Osteocyte (in vitro differentiated cells): ENCODE data around the gene PTPRG. TPM values are rescaled to one million over a fixed set of nuclear protein-coding genes. Genes with fewer than 3 reads are reported as not detected.

Source experiments
- DNase-seq: peaks from one replicate; pipeline ENCODE4 v3.0.0; 2021; ENCODE audit warnings: mixed read lengths; ENCODE audit not compliant: unreplicated experiment; ENCODE audit errors: extremely low spot score
- H3K27ac Mint-ChIP-seq: one replicate; pipeline ENCODE4 v1.8.0; 2021; ENCODE audit warnings: mild to moderate bottlenecking, mixed read lengths; ENCODE audit not compliant: unreplicated experiment
- H3K27me3 Mint-ChIP-seq: one replicate; pipeline ENCODE4 v1.8.0; 2021; ENCODE audit warnings: mixed read lengths; ENCODE audit not compliant: unreplicated experiment
- H3K36me3 Mint-ChIP-seq: one replicate; pipeline ENCODE4 v1.8.0; 2021; ENCODE audit warnings: mixed read lengths; ENCODE audit not compliant: unreplicated experiment
- H3K4me1 Mint-ChIP-seq: one replicate; pipeline ENCODE4 v1.8.0; 2021; ENCODE audit warnings: mixed read lengths; ENCODE audit not compliant: unreplicated experiment
- H3K4me3 Mint-ChIP-seq: one replicate; pipeline ENCODE4 v1.8.0; 2021; ENCODE audit warnings: mild to moderate bottlenecking, moderate library complexity, mixed read lengths; ENCODE audit not compliant: unreplicated experiment
- H3K9me3 Mint-ChIP-seq: one replicate; pipeline ENCODE4 v1.8.0; 2021; ENCODE audit warnings: mixed read lengths; ENCODE audit not compliant: unreplicated experiment
- CTCF ChIP-seq: fragments of 200-600 bp; sonication (generic); IDR thresholded peaks from 2 replicates; pipeline ENCODE4 v1.5.0; 2021; ENCODE audit warnings: antibody characterized with exemption, mild to moderate bottlenecking, moderate library complexity
- total RNA-seq: library from RNA; stranded (reverse); gene quantifications from 2 replicates; pipeline ENCODE4 v1.2.1, GENCODE V29; 2021

Gene PTPRG
- total RNA-seq, 1 donor from 2014 or later, result 48.1 TPM

GRCh38 chr3:62125380-62125779 lies 564.0 kb downstream of the PTPRG start:
- Mint-ChIP-seq H3K4me1 (no peaks in the 10 kb centered on the region), H3K4me3 (no peak overlapping the region), H3K27ac (no peak overlapping the region), H3K36me3 (no peaks in the 10 kb centered on the region), H3K27me3 (no peaks in the 10 kb centered on the region), H3K9me3 (peaks cover 4% of the 10 kb centered on the region)
- no peak for TF ChIP-seq CTCF
- no peak for DNase-seq

GRCh38 chr3:62127116-62127515 lies 565.7 kb downstream of the PTPRG start:
- Mint-ChIP-seq H3K4me1 (no peaks in the 10 kb centered on the region), H3K27me3 (peaks cover 4% of the 10 kb centered on the region), H3K36me3 (no peaks in the 10 kb centered on the region), H3K4me3 (no peak overlapping the region), H3K9me3 (peaks cover 4% of the 10 kb centered on the region), H3K27ac (no peak overlapping the region)
- no peak for DNase-seq
- no peak for TF ChIP-seq CTCF

- H3K36me3 Mint-ChIP-seq, result no peaks in the 10 kb centered on the region
- TF ChIP-seq CTCF, result no peak
- no peaks in the 10 kb centered on the region for H3K4me1 Mint-ChIP-seq
- peaks cover 3% of the 10 kb centered on the region for H3K9me3 Mint-ChIP-seq
- no peak for DNase-seq
- H3K4me3 Mint-ChIP-seq, result no peak overlapping the region
- peaks cover 4% of the 10 kb centered on the region for H3K27me3 Mint-ChIP-seq
- no peak overlapping the region for H3K27ac Mint-ChIP-seq
These were observed 566.7 kb downstream of the PTPRG start for GRCh38 chr3:62128051-62128450.

DNA sequence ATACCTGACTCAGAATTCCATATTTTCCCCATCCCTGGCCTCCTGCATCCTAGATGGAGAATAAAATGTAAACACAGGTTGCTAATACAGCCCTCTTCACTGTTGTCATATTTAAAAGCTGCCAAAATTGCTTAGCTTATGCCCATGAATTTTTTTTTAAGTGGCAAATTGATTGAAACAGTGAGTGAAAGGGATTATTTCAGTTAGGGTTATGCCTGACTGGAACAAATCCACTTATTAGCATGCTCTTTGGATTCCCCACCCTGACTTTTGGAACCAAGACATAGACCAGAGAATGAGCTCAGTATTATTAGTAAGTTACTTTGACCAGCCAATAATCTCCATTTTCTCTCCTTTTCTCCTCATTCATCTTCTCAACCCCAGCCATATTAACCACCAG lies 567.3 kb downstream of the PTPRG start:
- H3K36me3 Mint-ChIP-seq, result no peaks in the 10 kb centered on the region
- no peaks in the 10 kb centered on the region for H3K9me3 Mint-ChIP-seq
- no peak overlapping the region for H3K4me3 Mint-ChIP-seq
- no peak for TF ChIP-seq CTCF
- no peak for DNase-seq
- H3K4me1 Mint-ChIP-seq, result no peaks in the 10 kb centered on the region
- peaks cover 4% of the 10 kb centered on the region for H3K27me3 Mint-ChIP-seq
- H3K27ac Mint-ChIP-seq, result no peak overlapping the region

DNA sequence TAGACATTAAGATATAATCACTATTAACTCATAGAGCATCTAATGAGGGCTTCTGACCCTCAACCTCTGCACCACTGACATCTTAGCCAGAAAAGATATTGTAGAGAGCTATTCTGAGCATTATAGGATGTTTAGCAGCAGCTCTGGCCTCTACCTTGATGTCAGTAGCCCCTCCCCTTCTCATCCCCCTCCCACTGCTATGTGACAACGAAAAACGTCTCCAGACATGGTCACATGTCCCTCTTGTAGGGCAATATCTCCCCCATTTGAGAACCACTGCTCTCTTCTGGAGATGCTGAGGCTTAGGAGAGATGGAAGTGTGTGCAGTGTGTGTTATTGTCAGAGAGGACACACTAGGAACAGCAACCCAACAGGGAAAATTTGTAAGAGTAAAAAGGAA lies 569.7 kb downstream of the PTPRG start:
- Mint-ChIP-seq H3K27ac (no peak overlapping the region), H3K36me3 (no peaks in the 10 kb centered on the region), H3K27me3 (peaks cover 4% of the 10 kb centered on the region), H3K9me3 (no peaks in the 10 kb centered on the region), H3K4me1 (peaks cover 9% of the 10 kb centered on the region), H3K4me3 (no peak overlapping the region)
- no peak for DNase-seq
- no peak for TF ChIP-seq CTCF
